HG03060 (cell line): ENCODE results near the gene KLHL30.

Experiments
- ATAC-seq: cut with Tn5 transposase; IDR thresholded peaks from one replicate; pipeline ENCODE4 v1.9.1; 2021; ENCODE audit warnings: low read depth, moderate number of reproducible peaks; ENCODE audit not compliant: unreplicated experiment

Gene KLHL30

DNA sequence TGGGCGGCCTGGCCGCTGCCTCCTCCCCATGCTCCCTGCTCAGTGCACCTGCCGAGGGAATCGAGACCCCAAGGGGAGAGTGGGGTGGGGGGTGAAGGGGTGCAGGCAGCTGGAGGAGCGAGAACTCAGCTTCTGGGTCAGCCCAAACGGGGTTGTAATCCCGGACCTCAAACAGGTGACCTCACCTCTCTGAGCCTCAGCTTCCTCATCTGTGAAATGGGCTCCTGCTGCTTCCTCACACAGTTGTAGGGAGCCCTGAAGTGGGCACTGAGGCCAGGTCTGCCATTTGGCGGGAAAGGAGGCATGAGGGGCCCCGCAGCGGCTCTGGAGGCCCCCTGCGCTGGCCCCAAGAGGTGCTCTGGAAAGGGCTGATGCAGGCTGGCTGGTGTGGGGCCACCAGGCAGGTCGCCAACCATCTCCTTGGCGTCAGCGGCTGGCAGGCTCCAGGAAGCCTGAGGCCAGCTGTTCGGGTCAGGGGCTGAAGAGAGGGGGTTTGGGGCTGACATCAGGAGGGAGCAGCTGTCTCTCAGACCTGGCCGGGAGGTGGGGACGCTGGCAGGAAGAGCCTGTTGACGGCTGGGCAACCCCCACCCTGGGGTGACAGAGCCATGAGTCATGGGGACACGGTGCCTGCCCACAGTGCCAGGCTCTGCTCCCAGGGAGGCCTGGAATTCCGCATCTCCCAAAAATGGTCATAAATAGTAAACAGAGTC, 4.9 kb downstream of the KLHL30 start:
- ATAC-seq: no peak

GRCh38 chr2:238144262-238144661, 5.8 kb downstream of the KLHL30 start:
- no peak for ATAC-seq

DNA sequence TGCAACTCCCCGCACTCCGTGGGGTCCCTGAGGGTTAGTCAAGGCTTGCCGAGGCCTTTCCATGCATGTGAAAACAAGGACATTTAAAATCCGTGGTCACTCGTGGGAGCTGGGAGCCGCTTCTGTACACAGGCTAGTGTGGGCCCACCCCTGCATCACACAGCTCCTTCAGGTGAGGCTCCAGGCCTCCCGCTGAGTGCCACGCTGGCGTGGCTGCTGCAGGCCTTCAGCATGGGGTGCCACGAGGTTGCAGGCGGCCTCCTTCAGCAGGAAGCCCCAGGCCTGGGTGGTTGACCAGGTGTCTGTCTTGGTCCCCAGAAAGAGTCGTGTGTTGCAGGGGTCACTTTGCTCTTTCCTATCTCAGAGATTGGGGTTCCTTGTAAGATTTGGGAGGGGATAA, 6.6 kb downstream of the KLHL30 start:
- no peak for ATAC-seq

DNA sequence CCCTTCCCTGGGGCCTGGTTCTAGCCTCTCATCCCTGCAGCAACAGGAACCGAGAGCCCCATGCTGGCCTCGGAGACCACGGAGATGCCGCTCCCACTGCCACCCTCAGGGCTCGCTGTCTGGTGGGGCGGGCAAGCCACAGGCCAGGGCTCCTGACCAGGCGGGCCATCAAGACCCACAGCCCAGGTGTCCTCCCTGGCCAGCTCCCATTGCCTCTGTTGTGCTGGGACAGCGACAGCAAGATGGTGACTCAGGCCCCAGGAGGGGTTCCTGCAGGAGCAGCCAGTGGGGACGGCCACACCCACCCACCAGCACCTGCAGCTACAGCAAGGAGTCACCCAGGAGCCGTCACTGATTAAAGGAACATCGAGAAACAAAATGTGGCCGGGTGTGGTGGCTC, 7.4 kb downstream of the KLHL30 start:
- no peak for ATAC-seq

GRCh38 chr2:238146884-238147544, 8.5 kb downstream of the KLHL30 start:
- ATAC-seq: no peak

DNA sequence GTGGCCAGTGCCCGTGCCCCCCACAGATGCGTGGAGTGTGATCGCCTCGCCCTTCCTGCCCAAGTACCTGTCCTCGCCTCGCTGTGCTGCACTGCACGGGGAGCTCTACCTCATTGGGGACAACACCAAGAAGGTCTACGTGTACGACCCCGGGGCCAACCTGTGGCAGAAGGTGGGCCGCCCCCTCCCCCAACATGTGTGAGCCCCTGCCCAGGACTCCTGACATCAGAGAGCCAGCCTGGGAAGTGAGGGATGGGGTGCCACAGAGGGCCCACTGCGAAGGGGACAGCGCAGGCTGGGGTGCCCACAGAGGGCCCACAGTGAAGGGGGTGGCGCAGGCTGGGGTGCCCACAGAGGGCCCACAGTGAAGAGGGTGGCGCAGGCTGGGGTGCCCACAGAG, 10.5 kb downstream of the KLHL30 start:
- no peak for ATAC-seq

DNA sequence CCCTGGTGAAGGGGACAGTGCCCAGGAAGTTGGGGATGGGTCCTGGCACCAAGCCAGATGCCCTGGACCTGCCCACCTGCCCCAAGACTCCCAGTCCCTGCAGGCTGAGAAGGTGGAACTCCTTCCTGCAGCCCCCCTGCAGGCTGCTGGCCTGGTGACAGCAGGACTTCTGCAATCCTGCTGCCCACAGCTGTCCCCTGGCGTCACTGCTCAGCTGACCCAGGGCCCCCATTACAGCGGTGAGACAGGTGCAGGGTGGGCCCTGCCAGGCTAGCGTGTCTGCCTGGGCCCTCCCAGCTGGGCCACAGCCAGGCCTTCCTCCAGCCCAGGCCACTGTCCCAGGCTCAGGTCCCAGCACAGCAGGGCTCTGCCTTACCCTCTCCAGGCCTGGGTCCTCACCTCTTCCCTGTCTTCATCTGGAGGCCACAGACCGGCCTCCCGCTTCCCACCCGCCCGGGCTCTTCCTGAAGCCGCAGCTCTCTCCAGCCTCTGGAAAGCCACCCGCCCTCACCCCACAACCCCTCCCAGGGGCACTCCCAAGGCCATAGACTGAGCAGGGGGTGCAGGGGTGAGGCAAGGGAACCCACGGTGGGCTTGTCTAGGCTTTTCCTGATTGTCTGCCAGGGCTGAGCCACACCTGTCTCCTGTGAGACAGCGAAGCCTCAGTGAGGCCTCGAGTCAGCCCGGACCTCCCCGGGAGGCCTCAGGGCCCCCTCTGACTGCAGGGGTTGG, 11.5 kb downstream of the KLHL30 start:
- ATAC-seq: no peak

GRCh38 chr2:238150686-238151085, 12.2 kb downstream of the KLHL30 start:
- no peak for ATAC-seq

- ATAC-seq: no peak
Observed at GRCh38 chr2:238151205-238151604, 12.7 kb downstream of the KLHL30 start.

GRCh38 chr2:238151628-238152235, 13.3 kb downstream of the KLHL30 start:
- no peak for ATAC-seq

DNA sequence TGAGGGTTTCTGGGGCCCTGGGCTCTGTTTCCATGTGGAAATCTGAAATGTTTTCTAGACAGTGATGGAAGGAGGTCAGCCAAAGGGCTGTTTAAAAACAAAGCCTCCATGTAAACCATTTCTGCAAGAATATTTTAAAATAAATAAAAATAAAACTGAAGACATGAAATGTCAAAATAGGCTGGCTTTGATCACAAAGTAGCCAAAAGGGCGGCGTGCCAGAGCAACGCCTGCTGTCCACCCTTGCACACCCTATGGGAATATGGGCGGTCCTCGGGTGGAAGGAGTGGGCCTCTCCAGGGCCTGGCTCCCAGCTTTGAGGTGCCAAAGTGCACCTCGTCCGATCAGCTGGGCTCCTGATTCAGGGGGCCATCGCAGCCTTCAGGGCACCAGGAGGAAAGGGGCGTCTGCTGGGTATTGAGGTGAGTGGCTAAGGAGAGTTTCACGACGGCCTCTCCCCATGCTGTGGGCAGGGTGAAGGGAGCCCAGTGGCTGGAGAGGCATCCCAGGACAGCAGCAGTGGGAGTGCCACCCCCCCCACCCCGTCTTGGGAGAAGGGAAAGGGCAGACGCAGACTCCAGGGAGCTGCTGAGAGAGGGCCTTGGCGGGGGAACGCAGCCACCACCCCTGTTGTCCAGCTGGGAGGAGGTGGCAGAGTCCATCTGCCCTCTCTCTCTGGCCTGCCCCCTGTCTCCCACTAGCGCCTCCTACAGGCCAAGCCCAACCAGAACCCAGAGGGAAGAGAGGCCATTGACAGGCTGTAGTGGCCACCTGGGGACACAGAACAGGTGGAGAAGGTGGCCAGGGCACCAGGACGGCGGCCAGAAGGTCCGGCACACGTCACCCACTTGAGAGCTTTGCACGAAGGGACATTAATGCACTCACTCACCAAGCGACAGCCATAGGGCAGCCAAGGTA, 14.6 kb downstream of the KLHL30 start:
- no peak for ATAC-seq

GRCh38 chr2:238154570-238154969, 16.1 kb downstream of the KLHL30 start:
- no peak for ATAC-seq

DNA sequence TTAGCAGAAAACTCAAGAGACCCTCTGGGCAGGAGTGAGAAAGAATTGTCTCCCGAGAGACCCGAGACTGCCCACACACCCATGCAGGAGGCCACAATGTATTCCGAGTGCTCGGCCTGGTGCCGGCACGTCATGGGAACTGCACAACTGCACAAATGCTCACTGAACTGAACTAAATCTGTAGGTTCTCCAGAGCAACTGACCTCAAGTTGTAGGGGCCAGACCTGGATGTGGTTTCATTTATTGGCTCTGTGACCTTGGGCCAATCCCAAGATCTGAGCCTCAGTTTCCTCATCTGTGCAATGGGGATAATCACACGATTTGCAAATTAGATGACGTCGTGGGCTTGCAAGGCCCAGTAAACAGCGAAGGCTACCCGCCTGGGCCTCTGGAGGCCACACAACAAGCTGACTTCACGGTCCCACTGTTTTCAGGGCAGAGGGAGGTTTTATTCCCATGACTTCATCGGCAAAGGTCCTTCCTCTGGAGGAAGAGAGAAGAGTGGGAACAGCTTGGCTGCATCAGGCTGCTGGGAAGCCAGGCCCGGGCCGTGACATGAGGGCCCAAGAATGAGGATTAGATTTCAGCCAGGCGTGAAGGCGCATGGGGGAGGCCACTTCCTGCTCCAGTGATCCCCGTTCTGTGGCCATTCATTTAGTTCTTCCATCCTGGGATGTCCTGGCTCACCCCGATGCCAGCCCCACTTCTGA, 16.7 kb downstream of the KLHL30 start:
- ATAC-seq: no peak

- no peak for ATAC-seq
Observed at GRCh38 chr2:238155761-238156694, 17.6 kb downstream of the KLHL30 start.

GRCh38 chr2:238157506-238158017, 19.1 kb downstream of the KLHL30 start:
- no peak for ATAC-seq

GRCh38 chr2:238158018-238158508, 19.6 kb downstream of the KLHL30 start:
- ATAC-seq: no peak

GRCh38 chr2:238158509-238159070, 20.1 kb downstream of the KLHL30 start, which contains the start of gene ERFE:
TSS of gene ERFE (plus strand) at chr2:238158970. CDS start at chr2:238159008, 38 bp downstream.
- no peak for ATAC-seq

DNA sequence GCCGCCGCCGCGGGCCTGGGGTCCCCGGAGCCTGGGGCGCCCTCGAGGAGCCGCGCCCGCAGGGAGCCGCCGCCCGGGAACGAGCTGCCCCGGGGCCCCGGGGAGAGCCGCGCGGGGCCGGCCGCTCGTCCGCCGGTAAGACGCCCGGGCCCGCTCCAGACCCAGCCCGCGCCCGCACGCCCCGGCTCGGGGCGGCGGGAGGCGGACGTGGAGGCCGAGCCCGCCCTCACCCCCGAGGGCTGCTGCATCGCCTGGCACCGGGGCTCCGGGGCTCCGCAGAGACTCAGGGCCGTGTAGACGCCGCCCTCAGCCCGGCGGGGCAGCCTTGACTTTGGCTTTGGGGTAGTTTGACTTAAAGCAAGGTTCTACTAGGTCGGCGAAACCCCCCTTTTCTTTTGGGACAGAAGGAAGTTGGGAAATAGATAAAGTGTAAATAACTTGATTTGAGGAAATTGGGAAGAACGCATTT, 20.6 kb downstream of the KLHL30 start:
- no peak for ATAC-seq
